Mesenchymal stem cell (in vitro differentiated cells and primary cell): ENCODE results near the gene MYF6.
A peak's percentile ranks its signal among the peaks of the same experiment; 100 is the strongest.

Source experiments
- DNase-seq: peaks from one replicate; pipeline ENCODE4 v3.0.0-alpha.2; 2013
- H2AFZ ChIP-seq: one replicate; pipeline ENCODE4 v1.6.1; 2013; ENCODE audit warnings: low read depth, mild to moderate bottlenecking, control low read depth, inconsistent platforms, low read length, moderate library complexity
- H2AK5ac ChIP-seq: 2 replicates; pipeline ENCODE4 v1.6.1; 2013; ENCODE audit warnings: low read length, moderate library complexity, mild to moderate bottlenecking, inconsistent platforms; ENCODE audit not compliant: severe bottlenecking
- H2BK120ac ChIP-seq: one replicate; pipeline ENCODE4 v1.6.1; 2013; ENCODE audit warnings: low read depth, mild to moderate bottlenecking, inconsistent platforms, low read length, moderate library complexity
- H2BK12ac ChIP-seq, 2 experiments: one replicate each; pipeline ENCODE4 v1.6.1; 2013; ENCODE audit warnings: inconsistent platforms in 2 of 2, low read length in 2 of 2, mild to moderate bottlenecking in 2 of 2, moderate library complexity in 2 of 2, control low read depth in 1 of 2
- H2BK15ac ChIP-seq: one replicate; pipeline ENCODE4 v1.6.1; 2013; ENCODE audit warnings: mild to moderate bottlenecking, low read depth, inconsistent platforms; ENCODE audit not compliant: poor library complexity, severe bottlenecking
- H2BK5ac ChIP-seq: 2 replicates; pipeline ENCODE4 v1.6.1; 2013; ENCODE audit warnings: low read depth, mild to moderate bottlenecking, low read length, control low read depth, inconsistent platforms; ENCODE audit not compliant: poor library complexity, severe bottlenecking
- H3K14ac ChIP-seq, 2 experiments: one replicate each; pipeline ENCODE4 v1.6.1; 2013; ENCODE audit warnings: inconsistent platforms in 2 of 2, low read length in 2 of 2, control low read depth in 1 of 2, mild to moderate bottlenecking in 1 of 2, moderate library complexity in 1 of 2
- H3K18ac ChIP-seq, 2 experiments: one replicate each; pipeline ENCODE4 v1.6.1; 2013; ENCODE audit warnings: inconsistent platforms in 2 of 2, low read length in 2 of 2, control low read depth in 1 of 2, low read depth in 1 of 2, mild to moderate bottlenecking in 1 of 2
- H3K23ac ChIP-seq, 2 experiments: one replicate each; pipeline ENCODE4 v1.6.1; 2013; ENCODE audit warnings: inconsistent platforms in 2 of 2, low read length in 2 of 2, mild to moderate bottlenecking in 2 of 2, moderate library complexity in 2 of 2, control low read depth in 1 of 2
- H3K27ac ChIP-seq: 2 replicates; pipeline ENCODE4 v1.5.1; 2013; ENCODE audit warnings: mild to moderate bottlenecking, moderate library complexity, low read length, control low read depth, inconsistent platforms; ENCODE audit not compliant: poor library complexity, severe bottlenecking
- H3K27me3 ChIP-seq, 2 experiments: 2 replicates each; pipeline versions ENCODE4 v1.6.1 to v1.7.0; 2013; ENCODE audit warnings: low read length in 2 of 2, mild to moderate bottlenecking in 2 of 2, moderate library complexity in 2 of 2, control low read depth in 1 of 2, inconsistent platforms in 1 of 2; ENCODE audit not compliant: control insufficient read depth in 1 of 2, insufficient read depth in 1 of 2
- H3K36me3 ChIP-seq, 2 experiments: 2 replicates each; pipeline versions ENCODE4 v1.6.1 to v1.7.0; 2013; ENCODE audit warnings: low read length in 2 of 2, control low read depth in 1 of 2, inconsistent platforms in 1 of 2, low read depth in 1 of 2, mild to moderate bottlenecking in 1 of 2; ENCODE audit not compliant: insufficient read depth in 2 of 2, control insufficient read depth in 1 of 2
- H3K4ac ChIP-seq, 2 experiments: one replicate each; pipeline ENCODE4 v1.6.1; 2013; ENCODE audit warnings: inconsistent platforms in 2 of 2, low read length in 2 of 2, mild to moderate bottlenecking in 2 of 2, moderate library complexity in 2 of 2, control low read depth in 1 of 2, low read depth in 1 of 2
- H3K4me1 ChIP-seq: 2 replicates; pipeline ENCODE4 v1.6.1; 2013; ENCODE audit warnings: low read depth, low read length, control low read depth; ENCODE audit not compliant: control insufficient read depth, insufficient read depth
- H3K4me2 ChIP-seq: 2 replicates; pipeline ENCODE4 v1.6.1; 2013; ENCODE audit warnings: low read length, mild to moderate bottlenecking, inconsistent platforms; ENCODE audit not compliant: poor library complexity, severe bottlenecking
- H3K4me3 ChIP-seq, 2 experiments: 2 replicates each; pipeline versions ENCODE4 v1.5.1 to v1.7.0; 2013; ENCODE audit warnings: low read length in 2 of 2, mild to moderate bottlenecking in 2 of 2, control low read depth in 1 of 2, low read depth in 1 of 2; ENCODE audit not compliant: insufficient read depth in 1 of 2
- H3K79me1 ChIP-seq: replicated peaks from 2 replicates; pipeline ENCODE4 v1.6.1; 2013; ENCODE audit warnings: mild to moderate bottlenecking, control low read depth, low read length, inconsistent platforms; ENCODE audit not compliant: poor library complexity, severe bottlenecking
- H3K9ac ChIP-seq: 2 replicates; pipeline ENCODE4 v1.7.0; 2013; ENCODE audit warnings: mild to moderate bottlenecking, low read length, moderate library complexity
- H3K9me3 ChIP-seq: 2 replicates; pipeline ENCODE4 v1.7.0; 2013; ENCODE audit warnings: mild to moderate bottlenecking, low read length; ENCODE audit not compliant: control insufficient read depth
- H4K8ac ChIP-seq: one replicate; pipeline ENCODE4 v1.6.1; 2013; ENCODE audit warnings: inconsistent platforms, mild to moderate bottlenecking, low read length, moderate library complexity
- H4K91ac ChIP-seq: one replicate; pipeline ENCODE4 v1.6.1; 2013; ENCODE audit warnings: mild to moderate bottlenecking, low read length, inconsistent platforms
- WGBS: methylation state at CpG from one replicate; pipeline ENCODE4 v1.1.7; 2013; ENCODE audit warnings: mixed read lengths; 5-methylcytosine and 5-hydroxymethylcytosine counted together

The MYF6 gene

DNA sequence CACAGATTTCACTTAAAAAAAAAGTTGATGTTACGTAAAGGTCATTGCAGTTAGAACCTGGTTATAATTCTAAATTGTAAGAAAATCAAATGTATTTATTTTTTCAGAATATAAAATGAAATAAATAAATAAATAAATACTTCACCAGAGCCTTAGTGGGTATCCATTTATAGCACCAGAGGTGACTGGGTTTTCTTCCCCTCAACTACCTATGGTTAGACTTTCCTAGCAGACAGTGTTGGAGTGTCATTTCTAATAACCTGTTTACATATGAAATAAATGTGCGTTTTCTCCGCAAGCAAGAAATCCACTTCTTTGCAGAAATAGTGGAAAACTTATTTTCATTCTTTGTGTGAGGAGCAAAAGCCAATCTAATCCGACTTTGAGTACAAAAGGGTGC is 6.0 kb downstream of the MYF6 start:
- no peak for DNase-seq
- H3K9me3 ChIP-seq: peaks cover 2% of the 10 kb centered on the region
- no peaks in the 10 kb centered on the region for H3K36me3 ChIP-seq
- H3K4me1 ChIP-seq: peaks cover 6% of the 10 kb centered on the region
- H3K23ac ChIP-seq: no peak overlapping the region
- no peak overlapping the region for H3K18ac ChIP-seq
- no peak overlapping the region for H3K4ac ChIP-seq
- no peak overlapping the region for H4K91ac ChIP-seq
- H3K27ac ChIP-seq: no peak overlapping the region
- H2AK5ac ChIP-seq: no peak overlapping the region
- H3K79me1 ChIP-seq: no peaks in the 10 kb centered on the region
- H2BK120ac ChIP-seq: no peak overlapping the region
- H3K27me3 ChIP-seq: peaks cover 0 to 69% of the 10 kb centered on the region in 2 experiments
- no peak overlapping the region for H2AFZ ChIP-seq
- peak overlapping the region in 1 of 2 experiments; percentile 74 for H3K4me3 ChIP-seq
- no peak overlapping the region for H3K14ac ChIP-seq
- WGBS: 78% methylated on average over 1 of the region's 4 CpGs
- H3K9ac ChIP-seq: no peak overlapping the region
- no peak overlapping the region for H2BK5ac ChIP-seq
- H2BK12ac ChIP-seq: no peak overlapping the region
- H2BK15ac ChIP-seq: no peak overlapping the region
- no peak overlapping the region for H4K8ac ChIP-seq
- peak overlapping the region; percentile 78 for H3K4me2 ChIP-seq

DNA sequence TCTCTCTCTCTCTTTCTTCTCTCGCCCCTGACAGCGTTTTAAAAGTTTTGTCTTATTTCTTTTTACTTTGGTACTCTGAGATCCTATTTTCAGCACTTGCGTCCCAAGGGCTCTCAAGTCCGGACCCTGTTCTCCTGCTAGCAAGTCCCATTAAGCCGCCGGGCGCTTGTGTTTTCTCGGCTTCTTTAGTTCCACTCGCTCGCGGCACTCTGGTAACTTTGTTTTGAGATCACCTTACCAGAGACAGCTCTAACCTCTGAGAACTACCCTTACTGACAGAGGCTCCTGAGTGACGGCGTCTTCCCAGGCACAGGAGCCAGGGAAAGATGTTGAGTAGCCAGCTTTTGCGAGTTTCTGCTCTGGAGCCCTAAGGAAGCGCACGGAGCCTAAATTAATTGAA is 6.6 kb downstream of the MYF6 start:
- WGBS: 4% methylated on average over 13 of the region's 16 CpGs

DNA sequence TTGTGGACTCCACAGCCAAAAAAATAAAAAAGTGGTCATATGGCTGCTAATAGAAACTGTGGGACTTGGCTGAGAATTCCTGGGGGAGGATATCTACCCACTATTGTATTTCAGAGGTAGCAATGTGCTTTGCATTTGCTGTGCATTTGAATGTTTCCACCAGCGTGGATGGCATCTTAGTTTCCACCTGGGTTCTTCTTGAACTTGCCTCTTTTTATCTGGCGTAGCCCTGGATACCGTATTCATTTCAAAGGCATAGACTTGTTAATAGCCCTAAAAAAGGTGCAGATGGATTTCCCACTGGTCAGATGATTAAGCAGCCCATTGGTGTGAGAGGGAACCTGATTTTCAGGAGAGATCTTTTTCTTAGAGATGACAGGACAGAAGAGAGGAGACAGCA is 7.4 kb downstream of the MYF6 start:
- no peaks in the 10 kb centered on the region for H3K79me1 ChIP-seq
- H2AFZ ChIP-seq: no peak overlapping the region
- no peaks in the 10 kb centered on the region for H3K36me3 ChIP-seq
- no peak overlapping the region for H2BK12ac ChIP-seq
- peaks cover 2% of the 10 kb centered on the region for H3K4me1 ChIP-seq
- no peak overlapping the region for H3K4ac ChIP-seq
- no peak overlapping the region for H2BK15ac ChIP-seq
- no peak overlapping the region for H3K18ac ChIP-seq
- H4K91ac ChIP-seq: no peak overlapping the region
- H3K27ac ChIP-seq: no peak overlapping the region
- H3K27me3 ChIP-seq: peaks cover 0 to 55% of the 10 kb centered on the region in 2 experiments
- no peak overlapping the region for H3K4me3 ChIP-seq
- 67% methylated on average over 3 of the region's 3 CpGs for WGBS
- H3K9ac ChIP-seq: no peak overlapping the region
- no peak overlapping the region for H2BK5ac ChIP-seq
- no peak overlapping the region for H3K4me2 ChIP-seq
- no peak overlapping the region for H3K14ac ChIP-seq
- peaks cover 2% of the 10 kb centered on the region for H3K9me3 ChIP-seq
- no peak overlapping the region for H2BK120ac ChIP-seq
- no peak overlapping the region for H2AK5ac ChIP-seq
- DNase-seq: no peak
- no peak overlapping the region for H4K8ac ChIP-seq
- H3K23ac ChIP-seq: no peak overlapping the region

More for the DNA sequence above, 6.6 kb downstream of the MYF6 start:
- Histone ChIP-seq H3K18ac (no peak overlapping the region), H3K27ac (no peak overlapping the region), H4K8ac (no peak overlapping the region), H2AK5ac (no peak overlapping the region), H2BK15ac (no peak overlapping the region), H2BK120ac (no peak overlapping the region), H3K4me1 (peaks cover 2% of the 10 kb centered on the region), H3K4me2 (peak overlapping the region; percentile 78), H3K9ac (peak overlapping the region; percentile 33), H4K91ac (no peak overlapping the region), H3K9me3 (peaks cover 2% of the 10 kb centered on the region), H2AFZ (no peak overlapping the region), H3K27me3 (peaks cover 0 to 63% of the 10 kb centered on the region in 2 experiments), H2BK12ac (no peak overlapping the region), H3K79me1 (no peaks in the 10 kb centered on the region), H2BK5ac (no peak overlapping the region), H3K4ac (no peak overlapping the region), H3K4me3 (peak overlapping the region in 1 of 2 experiments; percentile 74), H3K14ac (no peak overlapping the region), H3K36me3 (no peaks in the 10 kb centered on the region), H3K23ac (no peak overlapping the region)
- peak; percentile 37 for DNase-seq

DNA sequence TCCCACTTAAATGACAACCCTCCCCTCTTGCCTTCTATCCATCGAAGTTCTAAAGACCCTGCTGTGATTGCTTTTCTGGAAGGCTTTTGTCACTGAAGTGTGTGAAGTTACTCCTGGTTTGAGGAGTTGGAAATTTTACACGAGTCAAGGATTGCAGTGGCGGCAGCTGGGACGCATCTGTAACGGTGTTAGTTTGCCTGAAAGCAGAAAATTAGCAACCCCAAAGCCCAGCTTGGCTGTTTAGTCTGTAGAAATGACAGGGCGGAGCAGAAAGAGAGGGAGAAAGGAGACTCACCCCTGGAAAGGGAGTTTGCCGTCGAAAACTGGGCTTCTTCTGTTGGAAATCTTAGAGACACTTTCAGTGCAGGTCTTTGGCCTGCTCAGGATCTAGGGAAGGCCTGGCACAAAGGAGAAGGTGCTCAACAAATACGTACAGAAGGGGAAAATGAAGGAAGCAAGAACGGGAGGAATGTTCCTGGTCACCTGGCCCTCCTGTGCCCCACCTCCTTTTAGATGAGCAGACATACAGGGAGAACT is 8.3 kb downstream of the MYF6 start:
- Histone ChIP-seq H3K18ac (no peak overlapping the region), H2AK5ac (no peak overlapping the region), H3K4me2 (no peak overlapping the region), H3K36me3 (no peaks in the 10 kb centered on the region), H3K9ac (no peak overlapping the region), H3K14ac (no peak overlapping the region), H3K4me1 (peaks cover 2% of the 10 kb centered on the region), H4K91ac (no peak overlapping the region), H3K4me3 (no peak overlapping the region), H3K23ac (no peak overlapping the region), H2BK120ac (no peak overlapping the region), H2AFZ (no peak overlapping the region), H3K9me3 (peaks cover 2% of the 10 kb centered on the region), H3K4ac (no peak overlapping the region), H2BK5ac (no peak overlapping the region), H2BK15ac (no peak overlapping the region), H2BK12ac (no peak overlapping the region), H3K27me3 (peaks cover 0 to 45% of the 10 kb centered on the region in 2 experiments), H3K27ac (no peak overlapping the region), H4K8ac (no peak overlapping the region), H3K79me1 (no peaks in the 10 kb centered on the region)
- WGBS: 42% methylated on average over 9 of the region's 10 CpGs
- no peak for DNase-seq
